Subcutaneous preadipocyte (primary cell): ENCODE measurements around the gene BEST2. TPM values are rescaled to one million over a fixed set of nuclear protein-coding genes. Genes with fewer than 3 reads are reported as not detected.

Experiments used
- small RNA-seq: library from RNA; depleted of rRNA; stranded (forward); fragments of <200 nt; gene quantifications from one replicate; pipeline ENCODE3, GENCODE V24; 2012
- total RNA-seq: library from RNA; depleted of rRNA; stranded (reverse); fragments of >200 nt; gene quantifications from 2 replicates; pipeline ENCODE4 v1.2.3, GENCODE V29; 2012

The BEST2 gene
- not detected in 2 replicates for total RNA-seq

GRCh38 chr19:12751635-12752034 is at the start of gene BEST2:
BEST2 (plus strand) TSS chr19:12751791; CDS start chr19:12752593, 802 bp downstream.

GRCh38 chr19:12723641-12724426 is 27.8 kb upstream of the BEST2 start, which contains the start of gene TNPO2:
TNPO2 (minus strand) TSS chr19:12723932; CDS start chr19:12720977, 2,955 bp downstream.

GRCh38 chr19:12736995-12737834 is 14.4 kb upstream of the BEST2 start, which contains the start of gene GET3:
GET3 (plus strand) TSS chr19:12737497; CDS start chr19:12737506, 9 bp downstream.

GRCh38 chr19:12774588-12775555 is 23.3 kb downstream of the BEST2 start, which contains the start of gene HOOK2:
HOOK2 (minus strand) TSS chr19:12775552; CDS start chr19:12775449, 103 bp downstream.

GRCh38 chr19:12791345-12792050 is 39.9 kb downstream of the BEST2 start, which contains the start of gene JUNB:
JUNB (plus strand) TSS chr19:12791486; CDS start chr19:12791772, 286 bp downstream.

GRCh38 chr19:12801466-12802266 is 50.1 kb downstream of the BEST2 start, which contains the start of the genes PRDX2 and THSD8:
PRDX2 (minus strand) TSS chr19:12801800; CDS start chr19:12801261, 539 bp downstream.
THSD8 (plus strand) TSS chr19:12802069; CDS start chr19:12802072, 3 bp downstream.

GRCh38 chr19:12806242-12807081 is 54.9 kb downstream of the BEST2 start, which contains the start of gene RNASEH2A:
RNASEH2A (plus strand) TSS chr19:12806584; CDS start chr19:12806674, 90 bp downstream.

Small RNA genes within 50 kb of the gene (small RNA-seq; reads per million reads assigned to genes)
- gene MIR5684 (not detected), gene SNORD41 (22.7 reads per million, percentile 97 among the genes with 10 or more reads in this experiment)

Other genes with a start within 250 kb of the BEST2 start
- 3.3 and 4.0 TPM in 2 replicates for gene ZNF564, start 200.3 kb upstream of the BEST2 start, total RNA-seq
- 6.1 and 7.3 TPM in 2 replicates for gene ZNF490, start 141.0 kb upstream of the BEST2 start, total RNA-seq
- 10.3 and 12.7 TPM in 2 replicates for gene ZNF791, start 140.9 kb upstream of the BEST2 start, total RNA-seq
- gene MAN2B1, start 85.0 kb upstream of the BEST2 start, total RNA-seq: 27.4 and 41.2 TPM in 2 replicates
- 5.9 and 6.3 TPM in 2 replicates for gene WDR83, start 85.0 kb upstream of the BEST2 start, total RNA-seq
- 59.2 and 60.0 TPM in 2 replicates for gene DHPS, start 69.9 kb upstream of the BEST2 start, total RNA-seq
- gene GNG14, start 63.8 kb upstream of the BEST2 start, total RNA-seq: not detected in 2 replicates
- 18.2 and 23.5 TPM in 2 replicates for gene FBXW9, start 55.2 kb upstream of the BEST2 start, total RNA-seq
- gene TNPO2, start 27.9 kb upstream of the BEST2 start, total RNA-seq: 43.0 and 54.0 TPM in 2 replicates
- 131 and 163 TPM in 2 replicates for gene TRIR, start 17.1 kb upstream of the BEST2 start, total RNA-seq
- 92.7 and 97.0 TPM in 2 replicates for gene GET3, start 14.3 kb upstream of the BEST2 start, total RNA-seq
- gene HOOK2, start 23.8 kb downstream of the BEST2 start, total RNA-seq: 6.8 and 7.7 TPM in 2 replicates
- 53.4 and 101 TPM in 2 replicates for gene JUNB, start 39.7 kb downstream of the BEST2 start, total RNA-seq
- gene PRDX2, start 50.0 kb downstream of the BEST2 start, total RNA-seq: 91.5 and 105 TPM in 2 replicates
- not detected in 2 replicates for gene THSD8, start 50.3 kb downstream of the BEST2 start, total RNA-seq
- 33.6 and 41.9 TPM in 2 replicates for gene RNASEH2A, start 54.8 kb downstream of the BEST2 start, total RNA-seq
- not detected in 2 replicates for gene RTBDN, start 82.8 kb downstream of the BEST2 start, total RNA-seq
- gene MAST1, start 86.7 kb downstream of the BEST2 start, total RNA-seq: 0.20 TPM in 1 of 2 replicates, not detected in the other
- gene DNASE2, start 129.7 kb downstream of the BEST2 start, total RNA-seq: 13.5 and 14.0 TPM in 2 replicates
- 0.37 TPM in 1 of 2 replicates, not detected in the other for gene KLF1, start 135.4 kb downstream of the BEST2 start, total RNA-seq
- gene GCDH, start 139.4 kb downstream of the BEST2 start, total RNA-seq: 28.7 and 37.8 TPM in 2 replicates
- 0.20 and 0.73 TPM in 2 replicates for gene SYCE2, start 167.5 kb downstream of the BEST2 start, total RNA-seq
- gene FARSA, start 181.9 kb downstream of the BEST2 start, total RNA-seq: 73.5 and 89.5 TPM in 2 replicates
- 1,887 and 1,968 TPM in 2 replicates for gene CALR, start 186.8 kb downstream of the BEST2 start, total RNA-seq
- gene RAD23A, start 194.1 kb downstream of the BEST2 start, total RNA-seq: 121 and 125 TPM in 2 replicates
- 20.5 and 21.7 TPM in 2 replicates for gene GADD45GIP1, start 205.4 kb downstream of the BEST2 start, total RNA-seq
- not detected in 2 replicates for gene DAND5, start 217.8 kb downstream of the BEST2 start, total RNA-seq
- 66.5 and 73.9 TPM in 2 replicates for gene NFIX, start 243.7 kb downstream of the BEST2 start, total RNA-seq